ENCODE measurements around the gene NAALADL2.
"Not testable (repeated sequence)": the region's sequence is repeated elsewhere in the genome, so short reads cannot be mapped to it uniquely, and the experiment has no call there.

Gene NAALADL2

DNA sequence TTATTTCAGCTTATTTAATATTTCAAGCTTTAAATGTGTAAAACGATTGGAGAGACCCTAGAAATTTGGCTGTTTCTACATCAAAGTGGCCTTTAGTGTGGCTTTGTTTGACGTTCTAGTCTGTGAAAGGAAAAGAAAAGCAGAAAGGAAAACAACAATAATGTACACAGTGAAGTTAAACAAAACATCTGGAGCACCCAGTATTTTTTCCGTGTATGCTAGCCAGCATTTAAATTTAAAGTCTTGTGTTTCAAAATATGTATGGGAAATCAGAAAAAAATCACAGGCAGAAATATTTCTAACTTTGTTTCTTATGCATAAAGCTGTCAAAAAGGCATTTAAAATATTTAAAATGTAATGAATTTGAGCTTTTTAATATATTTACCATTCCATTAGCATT lies 218.1 kb downstream of the NAALADL2 start:
- no peak for DNase-seq

DNA sequence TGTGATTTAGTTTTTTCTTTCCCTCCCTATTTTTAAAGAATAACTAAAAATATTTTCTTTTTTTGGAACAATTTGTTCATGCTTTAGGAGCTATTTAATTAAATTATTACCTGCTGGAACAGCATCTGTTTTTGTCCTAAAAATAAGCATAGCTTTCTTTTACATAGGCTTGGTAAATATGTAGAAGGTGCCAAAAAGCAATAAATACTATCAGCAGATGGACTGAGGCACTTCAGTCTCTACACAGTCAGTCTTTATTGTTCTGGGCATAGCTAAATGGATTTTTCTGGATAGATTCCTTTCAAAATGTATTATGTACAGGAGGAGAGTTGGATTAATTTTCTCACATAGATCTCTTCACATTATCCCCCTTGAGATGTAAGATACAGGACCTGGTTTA lies 223.5 kb downstream of the NAALADL2 start:
- no peak for DNase-seq

DNA sequence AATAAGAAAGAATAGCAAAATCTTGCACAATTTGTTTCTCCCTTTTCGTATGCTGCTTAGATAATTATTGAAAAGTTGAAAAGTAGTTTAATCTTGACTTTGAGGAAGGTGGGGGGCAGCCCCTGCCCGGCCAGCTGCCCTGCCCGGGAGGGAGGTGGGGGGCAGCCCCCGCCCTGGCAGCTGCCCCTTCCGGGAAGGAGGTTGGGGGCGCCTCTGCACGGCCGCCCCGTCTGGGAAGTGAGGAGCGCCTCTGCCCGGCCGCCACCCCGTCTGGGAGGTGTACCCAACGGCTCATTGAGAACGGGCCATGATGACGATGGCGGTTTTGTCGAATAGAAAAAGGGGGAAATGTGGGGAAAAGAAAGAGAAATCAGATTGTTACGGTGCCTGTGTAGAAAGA lies 228.0 kb downstream of the NAALADL2 start:
- DNase-seq, result not testable (repeated sequence)

DNA sequence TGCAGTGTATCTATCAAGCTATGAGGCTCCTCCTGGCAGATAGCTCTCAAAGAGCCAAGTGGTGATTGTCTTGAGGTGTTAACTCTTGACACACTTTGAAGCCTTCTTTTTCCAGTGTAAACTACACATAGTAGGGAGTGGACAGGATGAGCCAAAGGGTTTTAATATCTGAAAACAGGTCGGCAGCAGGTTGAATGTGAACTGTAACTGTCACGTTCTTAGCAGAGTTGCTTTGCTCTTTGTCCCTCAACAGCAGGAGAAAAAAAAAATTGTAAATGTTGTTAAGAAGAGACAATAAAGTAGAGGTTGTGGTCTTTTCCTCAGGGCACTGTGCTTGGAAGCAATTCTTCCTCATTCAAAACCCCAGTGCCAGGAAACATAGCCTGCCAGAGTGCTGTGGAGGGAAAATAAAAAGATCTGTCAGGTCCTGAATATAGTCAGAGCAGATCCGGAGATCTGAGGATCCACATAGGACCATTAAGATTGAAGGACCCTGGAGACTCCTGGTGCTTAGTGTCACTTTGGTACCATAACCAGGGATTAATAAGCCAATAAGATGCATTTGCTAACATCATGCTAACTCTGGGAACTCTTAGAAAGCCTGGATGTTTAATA lies 229.7 kb downstream of the NAALADL2 start:
- DNase-seq, result no peak

DNA sequence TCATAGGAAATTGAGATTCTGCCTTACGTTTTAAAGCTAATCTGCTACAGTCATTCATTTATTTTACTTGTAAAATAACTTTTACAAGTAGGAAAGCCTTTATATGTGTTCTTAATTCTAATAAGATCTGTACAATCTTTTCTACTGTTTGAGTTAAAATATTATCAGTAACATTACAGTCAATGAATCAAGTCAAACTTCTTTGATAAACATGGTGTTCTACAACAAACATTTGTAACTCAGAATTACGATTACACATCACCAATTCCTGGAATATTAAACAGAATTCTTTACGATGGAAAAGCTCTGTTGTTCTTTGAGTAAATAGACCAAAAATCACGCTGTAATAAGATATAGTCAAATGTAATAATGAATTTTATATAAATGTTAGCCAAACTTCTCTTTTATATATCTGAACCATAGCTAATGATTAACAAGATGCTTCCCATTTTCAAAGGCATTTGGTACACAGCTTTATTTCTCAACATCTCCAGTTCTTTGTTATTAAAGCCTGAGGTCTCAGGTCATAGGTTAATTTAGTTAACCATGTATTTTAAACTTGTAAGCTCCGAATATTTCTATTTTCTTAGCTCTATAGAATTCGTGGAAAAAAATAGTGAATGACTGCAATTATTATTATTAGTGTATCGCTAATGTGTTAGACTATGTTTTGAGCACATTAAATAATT lies 232.4 kb downstream of the NAALADL2 start:
- no peak for DNase-seq

DNA sequence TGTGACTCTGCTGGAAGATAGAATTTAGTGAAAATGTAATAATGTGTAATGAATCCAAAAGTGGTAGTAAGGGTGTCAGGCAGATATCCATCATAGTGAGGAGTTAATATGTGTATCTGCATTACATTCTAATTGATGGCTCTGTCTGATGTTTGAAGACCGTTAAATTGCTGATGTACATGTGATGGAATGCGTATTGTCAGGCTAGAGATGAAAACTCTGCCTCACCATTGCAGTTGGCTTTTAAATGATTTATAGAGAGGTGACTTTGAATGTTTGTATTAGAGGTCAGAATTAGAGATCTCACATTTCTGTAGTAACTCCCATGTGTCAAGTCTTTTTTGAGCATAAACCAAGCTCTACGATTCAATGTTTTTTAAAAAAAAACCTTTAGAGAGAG lies 234.6 kb downstream of the NAALADL2 start:
- no peak for DNase-seq

DNA sequence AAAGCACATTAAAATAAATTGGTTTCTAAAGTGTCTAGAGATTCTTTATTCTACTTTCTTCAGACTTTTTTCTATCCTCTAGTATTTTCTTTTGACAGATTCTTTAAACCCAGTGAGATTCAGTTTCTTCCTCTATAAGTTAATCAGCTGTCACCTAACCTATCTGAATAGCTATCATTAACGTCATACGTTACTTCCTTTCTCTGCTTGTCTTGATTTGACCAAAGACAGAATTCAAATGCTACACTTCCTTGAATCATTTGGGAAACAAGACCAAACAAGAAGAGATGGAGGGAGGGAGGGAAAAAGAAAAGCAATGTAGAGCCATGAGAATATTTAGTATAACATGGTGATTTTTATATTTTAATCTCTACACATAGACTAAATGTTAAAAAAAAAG lies 235.2 kb downstream of the NAALADL2 start:
- no peak for DNase-seq

DNA sequence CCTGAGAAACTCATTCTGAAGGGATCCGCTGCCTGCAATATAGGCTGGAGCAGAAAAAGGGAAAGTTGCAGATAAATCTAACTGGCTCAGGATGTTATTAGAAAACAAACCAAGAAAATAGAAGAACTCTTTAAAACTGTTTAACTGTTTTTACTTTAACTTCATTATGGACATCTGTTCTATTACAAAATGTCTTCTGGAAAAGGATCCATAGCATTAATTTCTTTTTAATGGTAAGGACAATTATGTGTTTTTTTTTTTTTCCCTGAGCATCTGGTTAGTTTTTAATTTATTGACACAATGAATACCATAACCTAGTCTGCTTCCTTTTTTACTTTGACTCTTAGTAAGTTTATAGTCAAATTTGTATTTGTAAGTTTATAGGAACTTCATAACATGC lies 239.5 kb downstream of the NAALADL2 start:
- DNase-seq, result no peak

DNA sequence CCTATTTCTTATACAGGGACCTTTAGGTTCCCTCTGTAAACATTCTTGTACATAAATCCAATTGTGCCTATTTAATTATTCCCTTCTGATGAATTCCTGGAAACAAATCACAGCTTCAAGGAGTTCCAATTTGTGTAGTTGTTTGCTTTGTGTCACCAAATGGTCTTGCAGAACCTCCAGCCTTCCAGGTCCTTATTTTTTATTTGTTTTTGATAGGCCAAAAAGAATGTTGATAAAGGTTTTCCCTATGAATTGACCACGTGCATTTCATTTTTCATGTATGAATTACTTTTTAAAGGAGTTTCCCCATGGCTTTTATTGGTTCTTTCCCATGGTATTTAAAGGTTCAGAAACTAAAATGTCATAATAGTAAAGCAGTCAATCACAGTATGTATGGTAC lies 243.0 kb downstream of the NAALADL2 start:
- no peak for DNase-seq

DNA sequence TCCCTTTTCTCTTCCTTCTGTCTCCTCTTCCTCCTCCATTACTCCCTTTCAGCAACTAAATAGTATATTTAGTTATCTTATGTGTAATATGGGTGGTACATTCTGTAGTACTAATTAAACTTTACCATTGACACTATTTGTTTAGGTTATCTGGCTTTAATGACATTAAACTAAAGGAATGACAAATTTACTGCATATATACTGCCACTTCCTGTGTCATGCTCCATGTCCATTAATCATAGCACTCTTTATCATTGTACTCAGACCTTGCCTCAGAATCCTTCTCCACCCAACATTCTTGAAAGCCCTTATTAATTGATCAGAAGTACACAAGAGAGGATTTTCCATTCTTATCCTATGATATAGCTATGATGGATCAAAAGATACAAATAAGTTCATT lies 244.2 kb downstream of the NAALADL2 start:
- no peak for DNase-seq

DNA sequence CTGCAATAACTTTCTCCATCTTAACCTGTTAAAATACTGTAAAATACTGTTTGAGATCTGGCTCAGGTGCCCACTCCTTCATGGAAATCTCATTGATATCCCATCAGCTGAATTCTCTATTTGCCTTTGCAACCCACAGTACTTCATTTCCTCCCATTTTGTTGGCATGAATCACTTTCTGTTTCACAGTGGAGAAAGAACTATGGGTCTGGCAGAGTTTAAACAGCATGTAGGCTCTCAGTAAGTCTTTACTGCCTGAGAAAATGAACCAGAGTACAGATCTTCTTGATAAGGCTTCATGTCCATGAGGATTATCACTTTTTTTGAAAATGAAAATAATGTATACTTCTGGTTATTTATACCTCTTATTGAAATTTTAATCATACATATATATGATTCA lies 245.9 kb downstream of the NAALADL2 start:
- no peak for DNase-seq

DNA sequence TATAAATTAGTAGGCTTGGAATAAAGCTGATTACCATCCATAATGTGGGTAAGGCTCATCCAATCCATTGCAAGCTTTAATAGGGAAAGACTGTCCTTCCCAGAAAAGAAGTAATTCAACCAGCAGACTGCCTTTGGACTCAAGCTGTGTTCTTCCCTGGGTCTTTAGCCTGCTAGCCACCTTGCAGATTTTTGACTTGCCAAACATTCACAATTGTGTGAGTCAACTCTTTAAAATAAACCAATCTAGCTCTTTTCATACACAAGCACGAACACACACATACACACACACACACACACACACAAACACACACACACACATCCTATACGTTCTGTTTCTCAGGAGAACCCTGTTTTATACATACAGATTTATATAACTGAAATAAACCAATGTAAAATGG lies 248.1 kb downstream of the NAALADL2 start:
- no peak for DNase-seq

DNA sequence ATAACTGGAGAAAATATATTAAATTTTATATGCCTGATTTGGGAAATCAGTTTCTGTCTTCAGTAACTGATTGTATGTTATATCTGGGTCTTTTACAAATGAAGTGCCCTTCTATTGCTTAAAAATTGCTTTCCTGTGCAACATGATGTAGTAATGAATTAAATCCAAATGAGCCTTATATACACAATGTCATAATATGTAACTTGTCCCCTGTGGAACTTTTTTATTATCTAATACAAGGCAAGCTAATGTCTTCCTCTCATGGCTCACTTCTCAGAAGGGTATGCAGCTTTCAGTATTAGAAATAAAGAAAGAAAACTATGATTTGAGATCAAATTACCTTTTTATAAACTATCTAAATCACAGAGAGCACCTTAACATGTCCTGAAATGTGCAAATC lies 248.9 kb downstream of the NAALADL2 start:
- no peak for DNase-seq

DNA sequence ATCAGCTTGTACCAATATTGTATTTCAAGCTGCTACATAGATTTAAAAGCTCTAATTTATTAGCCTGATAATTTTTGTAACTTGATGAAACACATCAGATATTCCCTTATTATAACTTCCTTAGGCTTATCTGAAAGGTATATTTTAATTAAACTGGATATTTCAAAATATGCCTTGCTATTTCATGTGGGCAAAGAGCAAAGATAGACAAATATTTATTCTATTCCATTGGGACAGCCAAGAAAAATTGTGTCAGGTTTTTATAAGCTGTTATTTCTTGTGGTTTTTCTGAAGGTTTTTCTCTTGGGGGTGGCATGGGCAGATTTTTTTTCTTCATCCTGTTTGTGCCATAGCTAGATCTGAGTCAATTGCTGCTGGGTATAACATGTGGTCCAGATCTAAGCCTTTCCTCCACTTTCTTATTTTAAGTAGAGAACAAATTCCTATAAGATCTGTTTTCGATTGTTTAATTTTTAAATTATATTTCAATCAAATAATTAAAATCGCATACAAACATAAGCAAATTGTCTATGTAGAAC lies 249.5 kb downstream of the NAALADL2 start:
- no peak for DNase-seq

DNA sequence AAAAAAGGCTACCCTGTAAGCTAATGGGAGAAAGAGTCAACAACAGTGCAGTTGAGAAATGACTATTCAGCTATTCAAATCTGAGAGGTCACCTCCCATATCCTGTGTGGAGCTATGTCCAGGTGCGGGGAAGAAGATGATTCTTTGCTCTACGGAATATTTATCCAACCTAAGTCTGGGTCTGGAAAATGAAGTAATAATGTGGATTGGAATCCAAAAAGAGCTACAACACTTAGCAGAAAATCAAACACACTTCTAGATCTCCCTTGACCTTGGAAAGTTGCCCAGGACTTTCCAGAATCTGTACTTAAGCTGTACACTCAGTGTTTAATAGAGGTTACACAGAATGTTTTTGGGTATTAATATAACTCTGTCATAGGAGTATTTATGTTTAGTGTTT lies 251.9 kb downstream of the NAALADL2 start:
- no peak for DNase-seq

DNA sequence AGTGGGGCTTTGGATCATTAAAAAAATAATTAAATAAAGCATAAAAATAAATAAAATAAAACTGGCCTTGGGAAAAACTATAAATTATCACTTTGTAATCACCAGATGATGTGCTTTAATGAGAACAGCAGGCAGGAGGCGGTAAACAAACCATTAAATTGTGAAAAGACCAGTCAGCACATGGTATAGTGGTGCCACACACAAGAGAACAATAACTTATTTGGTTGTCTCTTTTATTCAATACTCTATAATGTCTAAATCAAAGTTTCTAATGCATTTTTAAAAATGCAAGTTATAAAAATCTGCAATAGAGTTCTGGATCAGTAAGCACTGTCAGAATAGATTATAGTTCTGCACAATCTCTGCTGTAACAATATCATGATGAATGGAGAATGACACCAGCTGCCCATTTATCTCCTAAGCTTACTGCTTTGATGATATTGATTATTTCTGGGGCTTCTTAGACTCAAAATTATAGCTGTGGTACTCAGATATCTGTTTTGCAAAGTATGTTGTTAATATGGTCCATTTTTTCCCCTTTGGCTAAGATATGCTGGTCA lies 259.3 kb downstream of the NAALADL2 start:
- no peak for DNase-seq

DNA sequence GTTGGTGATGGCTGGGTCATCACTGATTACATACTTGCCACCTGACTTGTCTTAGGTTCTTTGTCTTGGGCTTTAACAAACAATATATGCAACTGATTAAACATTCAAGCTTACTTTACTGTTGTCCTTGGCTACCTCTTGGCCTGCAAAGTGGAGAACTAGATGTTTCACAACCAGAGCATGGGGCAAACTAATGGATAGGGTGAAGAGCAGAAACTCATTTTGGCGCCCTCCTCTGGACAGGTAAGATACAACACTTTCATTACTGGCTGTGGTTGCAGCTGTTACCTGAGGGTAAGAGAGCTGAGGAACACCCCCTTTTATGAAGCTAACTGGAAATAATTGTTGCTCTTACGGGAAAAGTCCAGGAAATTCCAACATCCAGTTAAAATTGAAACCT lies 262.1 kb downstream of the NAALADL2 start:
- DNase-seq, result no peak

DNA sequence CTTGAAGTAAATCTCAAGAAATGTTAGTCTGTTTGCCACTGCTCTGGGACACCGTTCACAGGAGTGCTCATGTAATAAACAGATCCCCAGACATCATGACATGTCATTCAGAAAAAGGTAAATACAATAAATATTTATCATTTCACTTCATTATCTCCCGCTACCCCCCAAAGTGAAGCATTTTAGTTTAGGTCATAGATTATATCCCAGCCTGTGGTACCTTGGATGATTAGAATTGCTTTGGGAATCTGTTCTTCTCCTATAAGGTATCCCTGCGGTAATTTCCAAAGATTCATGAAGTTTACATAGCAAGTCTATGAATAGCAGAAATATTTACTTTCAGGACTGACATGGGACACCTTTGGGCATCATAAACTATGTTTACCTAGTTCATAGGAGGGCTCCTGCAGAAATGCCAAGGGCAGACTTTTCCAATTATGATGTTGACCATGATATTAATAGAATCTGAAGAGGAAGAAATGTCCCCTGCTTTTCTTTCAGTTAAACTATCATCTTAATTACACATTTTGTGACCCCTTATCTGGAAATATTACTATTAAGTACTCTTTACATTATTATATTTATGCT lies 268.0 kb downstream of the NAALADL2 start:
- no peak for DNase-seq

DNA sequence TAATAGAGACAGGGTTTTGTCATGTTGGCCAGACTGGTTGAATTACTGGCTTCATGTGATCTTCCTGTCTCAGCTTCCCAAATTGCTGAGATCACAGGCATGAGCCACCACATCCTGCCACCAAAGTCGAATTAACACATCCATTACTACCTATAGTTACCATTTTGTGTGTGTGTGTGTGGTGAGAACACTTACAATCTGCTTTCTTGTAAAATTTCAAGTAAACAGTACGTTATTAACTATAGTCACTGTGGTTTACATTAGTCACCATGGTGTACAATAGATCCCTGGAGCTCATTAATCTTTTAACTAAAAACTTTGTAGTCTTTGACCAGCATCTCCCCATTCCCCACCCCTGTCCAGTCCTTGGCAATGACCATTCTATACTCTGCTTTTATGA lies 270.0 kb downstream of the NAALADL2 start:
- DNase-seq, result no peak

DNA sequence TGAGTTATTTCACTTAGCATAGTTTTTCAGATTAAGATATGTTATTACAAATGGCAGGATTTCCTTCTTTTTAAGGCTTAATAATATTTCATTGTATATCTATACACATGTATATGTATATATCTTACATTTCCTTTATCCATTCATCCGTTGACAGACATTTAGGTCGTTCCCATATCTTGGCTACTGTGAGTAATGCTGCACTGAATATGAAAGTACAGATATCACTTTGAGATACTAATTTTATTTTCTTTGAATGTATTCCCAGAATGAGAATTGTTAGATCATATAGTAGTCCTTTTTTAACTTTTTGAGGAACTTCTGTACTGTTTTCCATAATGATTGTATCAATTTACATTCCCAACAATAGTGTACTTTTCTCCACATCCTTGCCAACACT lies 270.4 kb downstream of the NAALADL2 start:
- DNase-seq, result no peak

DNA sequence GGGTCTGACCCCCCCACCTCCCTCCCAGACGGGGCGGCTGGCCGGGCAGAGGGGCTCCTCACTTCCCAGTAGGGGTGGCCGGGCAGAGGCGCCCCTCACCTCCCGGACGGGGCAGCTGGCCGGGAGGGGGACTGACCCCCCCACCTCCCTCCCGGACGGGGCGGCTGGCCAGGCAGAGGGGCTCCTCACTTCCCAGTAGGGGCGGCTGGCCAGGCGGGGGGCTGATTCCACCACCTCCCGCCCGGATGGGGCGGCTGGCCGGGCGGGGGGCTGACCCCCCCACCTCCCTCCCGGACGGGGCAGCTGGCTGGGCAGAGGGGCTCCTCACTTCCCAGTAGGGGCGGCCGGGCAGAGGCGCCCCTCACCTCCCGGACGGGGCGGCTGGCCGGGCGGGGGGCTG lies 272.7 kb downstream of the NAALADL2 start:
- DNase-seq, result not testable (repeated sequence)

DNA sequence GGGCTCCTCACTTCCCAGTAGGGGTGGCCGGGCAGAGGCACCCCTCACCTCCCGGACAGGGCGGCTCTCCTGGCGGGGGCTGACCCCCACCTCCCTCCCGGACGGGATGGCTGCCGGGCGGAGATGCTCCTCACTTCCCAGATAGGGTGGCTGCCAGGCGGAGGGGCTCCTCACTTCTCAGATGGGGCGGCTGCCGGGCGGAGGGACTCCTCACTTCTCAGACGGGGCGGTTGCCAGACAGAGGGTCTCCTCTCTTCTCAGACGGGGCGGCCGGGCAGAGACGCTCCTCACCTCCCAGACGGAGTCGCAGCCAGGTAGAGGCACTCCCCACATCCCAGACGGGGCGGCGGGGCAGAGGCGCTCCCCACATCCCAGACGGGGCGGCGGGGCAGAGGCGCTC lies 273.6 kb downstream of the NAALADL2 start:
- not testable (repeated sequence) for DNase-seq

DNA sequence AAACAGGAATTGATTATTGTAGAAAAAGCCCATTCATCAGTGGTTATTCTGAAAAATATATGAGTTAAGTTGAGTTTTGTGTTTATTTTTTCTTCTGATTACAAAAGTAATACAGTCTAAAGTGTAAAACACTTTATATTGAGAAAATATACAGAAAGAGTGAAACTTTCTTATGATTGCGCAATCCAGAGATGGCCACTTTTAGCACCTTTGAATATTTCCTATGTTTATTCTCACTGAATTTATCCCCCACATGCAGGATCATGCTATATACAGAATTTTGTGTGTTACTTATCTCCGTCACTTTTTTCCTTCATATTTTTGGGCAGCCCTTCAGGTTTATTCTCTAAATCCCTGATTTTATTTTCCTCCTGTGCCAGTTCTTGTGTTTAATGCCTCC lies 285.2 kb downstream of the NAALADL2 start:
- DNase-seq, result no peak

DNA sequence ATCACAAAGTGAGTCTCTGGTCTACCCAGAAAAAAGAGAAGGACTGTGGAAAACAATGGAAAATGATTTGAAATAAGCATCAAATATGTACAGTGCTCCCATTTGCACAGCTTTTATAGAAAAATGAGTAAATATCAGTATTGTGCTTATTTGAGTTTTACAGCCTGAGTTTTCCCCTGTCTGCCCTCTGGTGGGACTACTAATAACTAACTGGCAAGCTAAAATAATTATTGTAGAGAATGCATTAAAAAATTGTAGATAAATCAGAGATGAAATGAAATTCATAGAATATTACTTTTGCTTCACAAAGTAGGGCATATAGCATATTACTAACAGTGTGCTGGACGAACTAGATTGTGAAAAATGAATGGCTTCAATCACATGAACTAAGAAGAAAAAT lies 287.1 kb downstream of the NAALADL2 start:
- DNase-seq, result no peak
